C4-2B (cell line): ENCODE results near the gene DPYSL4.

Experiments used
- ZFX ChIP-seq: fragments of 450-650 bp; IDR thresholded peaks from 2 replicates; pipeline ENCODE4 v1.6.1; 2017
- TF ChIP-seq, protein P1 (sequence below): fragments of 450-650 bp; conservative IDR thresholded peaks from 2 replicates; pipeline ENCODE4 v1.5.1; 2017; ENCODE audit warnings: mild to moderate bottlenecking

DNA sequence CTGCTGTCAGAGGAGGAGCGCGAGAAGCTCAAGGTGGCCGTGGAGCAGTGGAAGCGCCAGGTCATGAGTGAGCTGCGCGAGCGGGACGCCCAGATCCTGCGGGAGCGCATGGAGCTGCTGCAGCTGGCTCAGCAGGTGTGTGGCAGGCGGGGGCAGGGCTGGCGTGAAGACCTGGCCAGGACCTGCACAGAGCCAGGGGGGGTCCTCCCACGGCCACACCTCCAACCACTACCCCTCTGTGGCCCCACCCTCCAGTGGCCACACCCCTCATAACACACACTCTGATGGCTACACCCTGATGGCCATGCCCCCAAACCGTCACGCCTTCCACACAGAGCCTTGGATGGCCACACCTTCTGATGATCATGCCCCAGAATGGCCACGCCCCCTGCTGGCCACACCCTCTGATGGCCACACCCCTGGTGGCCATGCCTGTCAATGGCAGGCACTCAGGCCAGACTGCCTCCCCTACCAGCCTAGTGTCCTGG, 23.4 kb upstream of the DPYSL4 start:
- TF ChIP-seq, protein P1, sequence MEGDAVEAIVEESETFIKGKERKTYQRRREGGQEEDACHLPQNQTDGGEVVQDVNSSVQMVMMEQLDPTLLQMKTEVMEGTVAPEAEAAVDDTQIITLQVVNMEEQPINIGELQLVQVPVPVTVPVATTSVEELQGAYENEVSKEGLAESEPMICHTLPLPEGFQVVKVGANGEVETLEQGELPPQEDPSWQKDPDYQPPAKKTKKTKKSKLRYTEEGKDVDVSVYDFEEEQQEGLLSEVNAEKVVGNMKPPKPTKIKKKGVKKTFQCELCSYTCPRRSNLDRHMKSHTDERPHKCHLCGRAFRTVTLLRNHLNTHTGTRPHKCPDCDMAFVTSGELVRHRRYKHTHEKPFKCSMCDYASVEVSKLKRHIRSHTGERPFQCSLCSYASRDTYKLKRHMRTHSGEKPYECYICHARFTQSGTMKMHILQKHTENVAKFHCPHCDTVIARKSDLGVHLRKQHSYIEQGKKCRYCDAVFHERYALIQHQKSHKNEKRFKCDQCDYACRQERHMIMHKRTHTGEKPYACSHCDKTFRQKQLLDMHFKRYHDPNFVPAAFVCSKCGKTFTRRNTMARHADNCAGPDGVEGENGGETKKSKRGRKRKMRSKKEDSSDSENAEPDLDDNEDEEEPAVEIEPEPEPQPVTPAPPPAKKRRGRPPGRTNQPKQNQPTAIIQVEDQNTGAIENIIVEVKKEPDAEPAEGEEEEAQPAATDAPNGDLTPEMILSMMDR, result no peak
- TF ChIP-seq ZFX, result no peak
